SK-MEL-5 (cell line): ENCODE measurements around the gene PTPRM. TPM values are rescaled to one million over a fixed set of nuclear protein-coding genes. Genes with fewer than 3 reads are reported as not detected.

Source experiments
- DNase-seq: peaks from one replicate; pipeline ENCODE4 v3.0.0-alpha.2; 2016; ENCODE audit warnings: low read depth, low spot score
- in situ Hi-C: cut with HindIII; loops from 2 replicates; pipeline ENCODE4 v1.10.0; 2016; ENCODE audit warnings: low sequenced_read_pairs, high pct_unique_total_duplicates, low pct_unique_long_range_greater_than_20kb
- total RNA-seq: library from RNA; depleted of rRNA; stranded (reverse); fragments of >200 nt; shearing (Covaris generic); gene quantifications from 2 replicates; pipeline ENCODE4 v1.2.3, GENCODE V29; 2014

Gene PTPRM
- total RNA-seq, 1 experiment from 2014 or later = 43.7 TPM

- in situ Hi-C loops = no loop called here
- DNase-seq = no peak
Measured at GRCh38 chr18:8224576-8224975, 657.5 kb downstream of the PTPRM start.

DNA sequence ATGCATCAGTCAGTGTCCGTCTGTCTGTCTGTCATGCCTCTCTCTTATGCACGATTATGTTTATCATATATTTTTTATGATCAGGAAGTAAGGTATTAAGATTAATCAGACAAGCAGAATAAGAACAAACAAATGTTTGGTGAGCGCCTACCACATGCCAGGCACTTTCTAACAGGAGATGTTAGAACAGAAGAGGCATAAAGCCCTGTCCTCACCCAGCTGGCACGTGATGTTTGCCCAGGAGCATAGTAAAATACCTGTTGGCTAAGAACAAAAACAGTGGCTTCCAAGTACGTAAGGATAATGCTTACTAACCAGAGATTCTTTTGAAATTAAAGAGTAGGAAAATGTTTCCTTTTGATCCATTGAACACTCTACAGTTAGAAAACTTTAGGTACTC lies 661.9 kb downstream of the PTPRM start:
- DNase-seq = no peak
- in situ Hi-C loops = no loop called here

DNA sequence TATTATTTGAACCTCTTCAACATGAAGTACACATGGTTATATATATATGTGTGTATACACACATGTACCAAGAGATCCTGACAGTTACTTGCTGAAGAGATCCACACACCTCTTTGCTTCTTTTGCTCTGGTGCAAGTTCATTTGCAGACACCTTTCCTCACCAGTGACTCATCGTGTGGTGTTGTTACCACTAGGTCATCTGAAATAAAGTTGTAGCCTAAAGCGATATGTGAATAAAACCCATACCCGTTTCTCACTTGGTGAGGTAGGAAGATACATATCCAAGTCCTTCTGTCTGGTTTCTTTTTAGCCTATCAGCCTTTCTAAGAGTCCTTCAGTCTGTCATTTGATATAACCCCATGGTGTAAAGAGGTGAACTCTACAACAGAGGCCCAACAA lies 662.7 kb downstream of the PTPRM start:
- DNase-seq = no peak
- in situ Hi-C loops = no loop called here

DNA sequence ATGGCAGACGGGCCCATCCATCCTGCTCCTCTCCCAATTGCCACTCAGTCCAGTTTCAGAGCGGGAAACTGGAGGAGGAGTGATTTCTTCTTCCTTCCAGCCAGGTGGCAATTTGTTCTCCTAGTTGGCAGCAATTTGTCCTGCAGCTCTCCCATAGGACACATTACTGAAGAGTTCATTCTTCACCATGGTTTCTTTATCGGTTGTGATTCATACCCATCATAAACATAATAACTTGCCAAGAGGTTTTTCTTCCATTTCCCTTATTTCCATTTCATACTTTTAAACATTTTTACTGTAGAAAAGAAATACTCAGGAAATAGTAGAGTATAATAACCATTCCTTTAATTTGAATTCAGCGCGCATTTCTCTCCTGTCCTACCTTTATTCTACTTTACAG lies 664.2 kb downstream of the PTPRM start:
- DNase-seq = no peak
- in situ Hi-C loops = no loop called here

- in situ Hi-C loops = no loop called here
- DNase-seq = no peak
Measured at GRCh38 chr18:8232791-8233190, 665.7 kb downstream of the PTPRM start.

DNA sequence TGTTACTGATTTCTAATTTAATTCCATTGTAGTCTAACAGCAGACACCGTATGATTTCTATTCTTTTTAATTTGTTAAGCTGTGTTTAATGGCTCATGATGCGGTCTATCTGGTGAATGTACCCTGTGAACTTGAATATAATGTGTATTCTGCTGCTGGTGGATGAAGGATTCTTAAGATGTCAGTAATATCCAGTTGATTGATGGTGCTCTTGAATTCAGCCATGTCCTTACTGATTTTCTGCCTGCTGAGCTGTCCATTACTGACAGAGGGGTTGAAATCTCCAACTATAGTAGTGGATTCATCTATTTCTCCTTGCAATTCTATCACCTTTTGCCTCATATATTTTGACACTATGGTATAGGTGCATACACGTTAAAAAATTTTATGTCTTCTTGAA lies 668.8 kb downstream of the PTPRM start:
- in situ Hi-C loops = no loop called here

GRCh38 chr18:8238507-8238906 lies 671.4 kb downstream of the PTPRM start:
- DNase-seq = peak; percentile 9

More for the DNA sequence above, 668.8 kb downstream of the PTPRM start:
- no peak for DNase-seq

DNA sequence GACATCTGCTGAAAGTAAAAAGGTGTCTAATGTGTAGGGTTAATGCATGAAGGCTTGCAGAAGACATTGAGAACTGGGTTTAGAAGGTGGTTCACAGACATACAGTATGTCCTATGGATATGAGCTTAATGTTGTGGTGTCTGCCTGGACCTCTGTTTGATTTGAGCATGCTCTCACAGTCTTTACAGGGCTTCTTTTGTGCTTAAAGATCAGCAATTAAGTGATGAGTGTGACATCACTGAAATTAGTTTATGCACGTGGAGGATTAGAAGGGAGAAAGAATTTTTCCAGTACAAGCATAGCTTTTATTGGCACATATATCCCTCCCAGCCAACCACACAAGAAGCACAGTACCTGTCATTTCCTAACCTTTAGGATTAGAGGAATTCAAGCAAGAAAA lies 674.6 kb downstream of the PTPRM start:
- peak; percentile 59 for DNase-seq
- in situ Hi-C loops = no loop called here

More at GRCh38 chr18:8238507-8238906, 671.4 kb downstream of the PTPRM start:
- in situ Hi-C loops = no loop called here

DNA sequence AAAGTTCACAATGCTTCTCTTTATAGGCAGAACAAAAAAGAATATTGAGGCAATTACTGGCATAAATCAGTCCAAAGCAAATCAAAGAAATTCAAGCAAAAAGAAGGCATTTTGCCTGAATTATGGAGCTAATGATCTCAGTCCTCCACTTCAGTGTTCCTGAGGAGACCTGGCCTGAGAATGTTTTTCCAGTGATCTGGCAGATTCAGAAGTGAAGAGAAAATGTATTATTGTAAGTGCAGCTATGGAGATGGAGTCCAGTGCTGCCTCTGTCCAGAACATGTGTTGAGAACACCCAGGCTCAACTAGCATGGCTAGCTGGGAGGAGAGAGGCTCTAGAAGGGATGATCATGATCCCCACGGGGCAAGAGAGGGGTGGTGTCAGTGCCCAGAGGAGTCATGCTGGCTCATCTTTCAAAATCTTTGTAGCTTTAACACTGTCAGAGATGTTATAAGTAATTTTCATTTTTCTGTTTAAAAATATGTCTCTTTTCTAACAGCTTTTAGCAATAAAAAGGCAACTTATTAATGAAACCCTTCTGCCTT lies 675.1 kb downstream of the PTPRM start:
- in situ Hi-C loops = no loop called here

GRCh38 chr18:8247700-8248099 lies 680.6 kb downstream of the PTPRM start:
- in situ Hi-C loops = no loop called here
- DNase-seq = no peak

More for the DNA sequence above, 675.1 kb downstream of the PTPRM start:
- DNase-seq = no peak

DNA sequence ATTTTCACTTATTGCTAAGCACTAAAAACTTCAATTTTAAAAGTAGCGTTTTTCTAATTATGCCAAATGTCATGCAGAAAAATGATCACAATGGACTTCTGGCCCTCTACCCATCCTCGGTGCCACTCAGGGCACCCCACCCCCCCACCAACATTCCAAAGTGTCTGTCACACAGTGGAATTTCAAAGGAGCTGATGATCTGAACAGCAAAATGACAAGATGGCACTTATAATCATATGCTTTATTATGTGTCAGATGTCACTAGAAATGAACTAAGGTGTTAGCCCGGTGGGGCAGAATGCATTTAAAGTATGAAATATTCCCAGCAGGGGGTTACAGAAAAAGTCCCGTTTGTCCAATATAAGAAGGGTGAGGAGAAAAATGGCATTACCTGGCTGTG lies 681.5 kb downstream of the PTPRM start:
- no peak for DNase-seq
- in situ Hi-C loops = no loop called here

GRCh38 chr18:8249811-8250210 lies 682.7 kb downstream of the PTPRM start:
- in situ Hi-C loops = no loop called here
- no peak for DNase-seq

- in situ Hi-C loops = no loop called here
- DNase-seq = no peak
Measured at GRCh38 chr18:8252371-8252770, 685.3 kb downstream of the PTPRM start.

- in situ Hi-C loops = no loop called here
- no peak for DNase-seq
Measured at GRCh38 chr18:8253944-8254343, 686.8 kb downstream of the PTPRM start.

GRCh38 chr18:8254654-8255053 lies 687.5 kb downstream of the PTPRM start:
- DNase-seq = no peak
- in situ Hi-C loops = no loop called here

- in situ Hi-C loops = no loop called here
Measured at GRCh38 chr18:8257851-8258434, 690.8 kb downstream of the PTPRM start.

GRCh38 chr18:8260319-8260718 lies 693.2 kb downstream of the PTPRM start:
- DNase-seq = peak; percentile 61
- in situ Hi-C loops = no loop called here

More at GRCh38 chr18:8257851-8258434, 690.8 kb downstream of the PTPRM start:
- peak; percentile 7 for DNase-seq

DNA sequence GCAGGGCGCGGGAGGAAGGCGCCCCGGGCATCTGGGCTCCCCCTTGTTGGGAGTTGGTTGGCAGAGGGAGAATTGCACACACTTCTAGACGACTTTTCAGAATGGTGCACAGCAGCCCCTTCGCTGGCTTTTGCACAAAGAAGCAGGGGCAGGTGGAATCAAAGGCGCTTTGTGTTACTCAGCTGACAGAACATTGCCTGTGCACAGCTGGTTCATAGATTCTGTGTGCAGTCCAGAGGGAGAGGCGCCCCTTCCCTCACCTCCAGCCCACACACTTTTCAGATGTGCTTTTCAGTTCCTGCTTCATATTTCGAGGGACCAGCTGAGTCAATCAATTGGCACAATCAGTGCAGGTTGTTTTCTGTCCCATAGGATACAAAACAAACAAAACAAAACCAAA lies 693.7 kb downstream of the PTPRM start:
- DNase-seq = peak; percentile 65
- in situ Hi-C loops = no loop called here

DNA sequence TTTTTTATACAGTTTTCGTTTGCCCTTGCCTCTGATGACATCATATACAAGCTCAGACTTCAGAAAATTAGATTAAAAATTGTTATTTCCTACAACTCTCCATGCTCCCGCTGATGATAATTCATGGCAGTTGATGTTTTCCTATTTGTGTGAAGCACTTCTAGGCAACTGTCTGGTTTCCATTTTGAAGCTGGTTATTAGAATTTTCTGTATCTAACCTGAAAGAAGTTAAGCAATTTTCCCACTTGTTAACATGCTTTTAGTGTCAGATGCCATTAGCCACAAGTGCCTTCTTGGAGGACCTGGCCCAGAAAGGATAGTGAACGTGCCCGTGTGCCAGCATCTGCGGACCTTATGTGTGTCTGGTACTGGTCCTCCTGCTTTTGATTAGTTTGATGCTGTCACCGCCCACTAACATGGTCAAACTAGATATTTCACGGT lies 694.6 kb downstream of the PTPRM start:
- in situ Hi-C loops = no loop called here
- no peak for DNase-seq
